GM10847 (cell line): Measurements from ENCODE around the gene PTPN11.

Experiments
- POLR2A ChIP-seq: IDR thresholded peaks from 2 replicates; pipeline ENCODE4 v1.6.1; 2011; ENCODE audit not compliant: insufficient read length; ENCODE audit errors: extremely low read depth

Gene PTPN11

DNA sequence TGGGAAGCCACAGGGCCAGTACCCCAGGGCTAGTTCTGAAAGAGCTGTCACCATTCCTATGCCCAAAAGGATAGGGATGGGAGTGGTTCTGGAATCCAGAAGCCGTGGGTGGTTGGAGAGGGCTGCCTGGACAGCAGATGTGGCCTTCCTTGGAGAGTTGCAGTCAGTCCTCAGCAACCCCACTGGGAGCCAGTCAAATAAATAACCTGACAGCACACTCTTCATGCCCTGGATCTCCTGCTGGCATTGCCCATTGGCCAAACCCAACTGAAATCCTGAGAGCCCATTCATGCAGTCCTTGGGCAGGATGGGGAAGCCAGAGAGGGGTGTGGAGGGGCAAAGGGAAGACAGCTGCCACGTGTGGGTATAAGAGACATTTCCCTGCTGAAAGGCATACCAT lies 128.2 kb downstream of the PTPN11 start:
- no peak for TF ChIP-seq POLR2A

DNA sequence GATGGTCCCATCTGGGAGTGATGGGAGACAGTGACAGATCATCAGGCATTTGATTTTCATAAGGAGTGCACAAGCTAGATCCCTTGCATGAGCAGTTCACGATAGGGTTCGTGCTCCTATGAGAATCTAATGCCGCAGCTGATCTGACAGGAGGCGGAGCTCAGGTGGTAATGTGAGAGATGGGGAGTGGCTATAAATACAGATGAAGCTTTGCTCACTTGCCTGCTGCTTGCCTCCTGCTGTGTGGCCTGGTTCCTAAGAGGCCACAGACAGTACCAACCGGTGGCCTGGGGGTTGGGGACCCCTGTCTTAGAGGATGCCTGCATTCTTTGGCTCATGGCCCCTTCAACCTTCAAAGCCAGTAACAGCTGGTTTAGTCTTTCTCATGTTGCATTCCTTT lies 130.3 kb downstream of the PTPN11 start:
- no peak for TF ChIP-seq POLR2A

DNA sequence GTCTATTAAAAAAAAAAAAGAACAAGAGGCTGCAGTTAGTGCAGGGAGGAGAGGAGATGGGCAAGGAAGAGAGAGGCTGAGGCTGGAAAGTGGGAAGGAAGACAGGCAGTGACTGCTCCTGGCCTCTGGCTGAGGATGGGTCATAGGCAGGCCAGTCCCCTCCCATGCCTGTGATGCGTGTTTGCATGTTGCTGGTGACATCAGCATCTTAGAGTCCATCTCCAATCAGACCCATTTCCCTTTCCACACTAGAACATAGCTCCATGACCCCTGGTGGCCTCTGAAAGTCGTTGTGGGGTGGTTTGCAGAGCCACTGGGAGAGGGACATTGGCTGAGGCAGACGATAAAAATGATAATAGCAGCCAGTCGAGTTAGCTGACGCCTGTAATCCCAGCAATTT lies 132.9 kb downstream of the PTPN11 start:
- no peak for TF ChIP-seq POLR2A

- TF ChIP-seq POLR2A, result no peak
These were observed 137.0 kb downstream of the PTPN11 start for GRCh38 chr12:112555621-112556233.

GRCh38 chr12:112557951-112558630 lies 139.3 kb downstream of the PTPN11 start:
- TF ChIP-seq POLR2A, result no peak
